Measurements from ENCODE around the gene FATE1.
"Not testable (repeated sequence)": the region's sequence is repeated elsewhere in the genome, so short reads cannot be mapped to it uniquely, and the experiment has no call there.

The FATE1 gene

GRCh38 chrX:151695583-151696340, 20.1 kb upstream of the FATE1 start:
- H3K9me3 ChIP-seq (ENCODE audit: control insufficient read depth, low read length), result no peaks in the 10 kb centered on the region
- no peak for DNase-seq
- no peaks in the 10 kb centered on the region for H3K4me1 ChIP-seq (ENCODE audit: control insufficient read depth, insufficient read depth, low read length, poor library complexity, severe bottlenecking)
- H3K27ac ChIP-seq (ENCODE audit: insufficient read depth, low read length, poor library complexity, severe bottlenecking), result no peak overlapping the region
- H3K27me3 ChIP-seq (replicated peaks; ENCODE audit: control insufficient read depth, insufficient read depth, low read length, poor library complexity, severe bottlenecking), result no peaks in the 10 kb centered on the region
- no peak overlapping the region for H3K4me3 ChIP-seq (ENCODE audit: insufficient read depth, low read depth, low read length, poor library complexity, severe bottlenecking)
- no peaks in the 10 kb centered on the region for H3K36me3 ChIP-seq (ENCODE audit: control insufficient read depth, insufficient read depth, low read length)

GRCh38 chrX:151697082-151697481, 18.8 kb upstream of the FATE1 start:
- not testable (repeated sequence) for H3K4me3 ChIP-seq (ENCODE audit: insufficient read depth, low read depth, low read length, poor library complexity, severe bottlenecking); H3K27me3 ChIP-seq (replicated peaks; ENCODE audit: control insufficient read depth, insufficient read depth, low read length, poor library complexity, severe bottlenecking); DNase-seq; H3K9me3 ChIP-seq (ENCODE audit: control insufficient read depth, low read length); H3K27ac ChIP-seq (ENCODE audit: insufficient read depth, low read length, poor library complexity, severe bottlenecking); H3K4me1 ChIP-seq (ENCODE audit: control insufficient read depth, insufficient read depth, low read length, poor library complexity, severe bottlenecking); H3K36me3 ChIP-seq (ENCODE audit: control insufficient read depth, insufficient read depth, low read length)

GRCh38 chrX:151697522-151697921, 18.3 kb upstream of the FATE1 start:
- no peak overlapping the region for H3K4me3 ChIP-seq (ENCODE audit: insufficient read depth, low read depth, low read length, poor library complexity, severe bottlenecking)
- no peaks in the 10 kb centered on the region for H3K27me3 ChIP-seq (replicated peaks; ENCODE audit: control insufficient read depth, insufficient read depth, low read length, poor library complexity, severe bottlenecking)
- H3K36me3 ChIP-seq (ENCODE audit: control insufficient read depth, insufficient read depth, low read length), result no peaks in the 10 kb centered on the region
- no peak overlapping the region for H3K27ac ChIP-seq (ENCODE audit: insufficient read depth, low read length, poor library complexity, severe bottlenecking)
- H3K9me3 ChIP-seq (ENCODE audit: control insufficient read depth, low read length), result no peaks in the 10 kb centered on the region
- no peaks in the 10 kb centered on the region for H3K4me1 ChIP-seq (ENCODE audit: control insufficient read depth, insufficient read depth, low read length, poor library complexity, severe bottlenecking)
- DNase-seq, result no peak

GRCh38 chrX:151698485-151698884, 17.4 kb upstream of the FATE1 start:
- Histone ChIP-seq H3K4me3 (ENCODE audit: insufficient read depth, low read depth, low read length, poor library complexity, severe bottlenecking) (no peak overlapping the region), H3K4me1 (ENCODE audit: control insufficient read depth, insufficient read depth, low read length, poor library complexity, severe bottlenecking) (no peaks in the 10 kb centered on the region), H3K27ac (ENCODE audit: insufficient read depth, low read length, poor library complexity, severe bottlenecking) (no peak overlapping the region), H3K36me3 (ENCODE audit: control insufficient read depth, insufficient read depth, low read length) (no peaks in the 10 kb centered on the region), H3K9me3 (ENCODE audit: control insufficient read depth, low read length) (no peaks in the 10 kb centered on the region), H3K27me3 (replicated peaks; ENCODE audit: control insufficient read depth, insufficient read depth, low read length, poor library complexity, severe bottlenecking) (no peaks in the 10 kb centered on the region)
- DNase-seq, result no peak

- H3K27me3 ChIP-seq (replicated peaks; ENCODE audit: control insufficient read depth, insufficient read depth, low read length, poor library complexity, severe bottlenecking), result no peaks in the 10 kb centered on the region
- H3K4me3 ChIP-seq (ENCODE audit: insufficient read depth, low read depth, low read length, poor library complexity, severe bottlenecking), result no peak overlapping the region
- H3K4me1 ChIP-seq (ENCODE audit: control insufficient read depth, insufficient read depth, low read length, poor library complexity, severe bottlenecking), result no peaks in the 10 kb centered on the region
- no peak overlapping the region for H3K27ac ChIP-seq (ENCODE audit: insufficient read depth, low read length, poor library complexity, severe bottlenecking)
- no peaks in the 10 kb centered on the region for H3K36me3 ChIP-seq (ENCODE audit: control insufficient read depth, insufficient read depth, low read length)
- no peak for DNase-seq
- H3K9me3 ChIP-seq (ENCODE audit: control insufficient read depth, low read length), result no peaks in the 10 kb centered on the region
These were observed 16.1 kb upstream of the FATE1 start for GRCh38 chrX:151699746-151700145.

GRCh38 chrX:151700581-151700980, 15.3 kb upstream of the FATE1 start:
- Histone ChIP-seq H3K4me1 (ENCODE audit: control insufficient read depth, insufficient read depth, low read length, poor library complexity, severe bottlenecking) (no peaks in the 10 kb centered on the region), H3K9me3 (ENCODE audit: control insufficient read depth, low read length) (no peaks in the 10 kb centered on the region), H3K4me3 (ENCODE audit: insufficient read depth, low read depth, low read length, poor library complexity, severe bottlenecking) (no peak overlapping the region), H3K27ac (ENCODE audit: insufficient read depth, low read length, poor library complexity, severe bottlenecking) (no peak overlapping the region), H3K27me3 (replicated peaks; ENCODE audit: control insufficient read depth, insufficient read depth, low read length, poor library complexity, severe bottlenecking) (no peaks in the 10 kb centered on the region), H3K36me3 (ENCODE audit: control insufficient read depth, insufficient read depth, low read length) (no peaks in the 10 kb centered on the region)
- no peak for DNase-seq

GRCh38 chrX:151701071-151701470, 14.8 kb upstream of the FATE1 start:
- H3K9me3 ChIP-seq (ENCODE audit: control insufficient read depth, low read length), result no peaks in the 10 kb centered on the region
- DNase-seq, result no peak

GRCh38 chrX:151701531-151701930, 14.3 kb upstream of the FATE1 start:
- Histone ChIP-seq H3K4me1 (ENCODE audit: control insufficient read depth, insufficient read depth, low read length, poor library complexity, severe bottlenecking) (no peaks in the 10 kb centered on the region), H3K36me3 (ENCODE audit: control insufficient read depth, insufficient read depth, low read length) (no peaks in the 10 kb centered on the region), H3K9me3 (ENCODE audit: control insufficient read depth, low read length) (no peaks in the 10 kb centered on the region), H3K27ac (ENCODE audit: insufficient read depth, low read length, poor library complexity, severe bottlenecking) (no peak overlapping the region), H3K4me3 (ENCODE audit: insufficient read depth, low read depth, low read length, poor library complexity, severe bottlenecking) (no peak overlapping the region), H3K27me3 (replicated peaks; ENCODE audit: control insufficient read depth, insufficient read depth, low read length, poor library complexity, severe bottlenecking) (no peaks in the 10 kb centered on the region)
- DNase-seq, result no peak

More at GRCh38 chrX:151701071-151701470, 14.8 kb upstream of the FATE1 start:
- H3K27ac ChIP-seq (ENCODE audit: insufficient read depth, low read length, poor library complexity, severe bottlenecking), result no peak overlapping the region
- H3K4me3 ChIP-seq (ENCODE audit: insufficient read depth, low read depth, low read length, poor library complexity, severe bottlenecking), result no peak overlapping the region
- no peaks in the 10 kb centered on the region for H3K27me3 ChIP-seq (replicated peaks; ENCODE audit: control insufficient read depth, insufficient read depth, low read length, poor library complexity, severe bottlenecking)
- no peaks in the 10 kb centered on the region for H3K36me3 ChIP-seq (ENCODE audit: control insufficient read depth, insufficient read depth, low read length)
- no peaks in the 10 kb centered on the region for H3K4me1 ChIP-seq (ENCODE audit: control insufficient read depth, insufficient read depth, low read length, poor library complexity, severe bottlenecking)

- Histone ChIP-seq H3K27ac (ENCODE audit: insufficient read depth, low read length, poor library complexity, severe bottlenecking) (no peak overlapping the region), H3K9me3 (ENCODE audit: control insufficient read depth, low read length) (no peaks in the 10 kb centered on the region), H3K4me3 (ENCODE audit: insufficient read depth, low read depth, low read length, poor library complexity, severe bottlenecking) (no peak overlapping the region), H3K27me3 (replicated peaks; ENCODE audit: control insufficient read depth, insufficient read depth, low read length, poor library complexity, severe bottlenecking) (no peaks in the 10 kb centered on the region), H3K4me1 (ENCODE audit: control insufficient read depth, insufficient read depth, low read length, poor library complexity, severe bottlenecking) (no peaks in the 10 kb centered on the region), H3K36me3 (ENCODE audit: control insufficient read depth, insufficient read depth, low read length) (no peaks in the 10 kb centered on the region)
- DNase-seq, result no peak
These were observed 13.7 kb upstream of the FATE1 start for GRCh38 chrX:151702026-151702714.

GRCh38 chrX:151702741-151703340, 13.0 kb upstream of the FATE1 start:
- Histone ChIP-seq H3K4me1 (ENCODE audit: control insufficient read depth, insufficient read depth, low read length, poor library complexity, severe bottlenecking) (no peaks in the 10 kb centered on the region), H3K27ac (ENCODE audit: insufficient read depth, low read length, poor library complexity, severe bottlenecking) (no peak overlapping the region), H3K9me3 (ENCODE audit: control insufficient read depth, low read length) (no peaks in the 10 kb centered on the region), H3K36me3 (ENCODE audit: control insufficient read depth, insufficient read depth, low read length) (no peaks in the 10 kb centered on the region), H3K27me3 (replicated peaks; ENCODE audit: control insufficient read depth, insufficient read depth, low read length, poor library complexity, severe bottlenecking) (no peaks in the 10 kb centered on the region), H3K4me3 (ENCODE audit: insufficient read depth, low read depth, low read length, poor library complexity, severe bottlenecking) (no peak overlapping the region)
- no peak for DNase-seq
